ENCODE results near the gene CKS1B. TPM values are rescaled to one million over a fixed set of nuclear protein-coding genes. Genes with fewer than 3 reads are reported as not detected.

The CKS1B gene
- total and polyA plus RNA-seq, 8 donors = 4.7 to 73.3 (median 30.6) TPM

GRCh38 chr1:155023627-155024026 is 49.1 kb downstream of the CKS1B start:
- intact Hi-C loops (cut with DNase I; ENCODE audit: low total_unique reads) = no loop called here
- TF ChIP-seq CTCF (IDR thresholded peaks at IDR 0.05) (no peak), EP300 (IDR thresholded peaks at IDR 0.05) (no peak), POLR2AphosphoS5 (IDR thresholded peaks at IDR 0.05) (no peak), POLR2A (IDR thresholded peaks at IDR 0.05) (no peak)
- peaks cover 0 to 15% (median 5%) of the 10 kb centered on the region in 4 donors for H3K4me1 ChIP-seq
- DNase-seq = no peak
- H3K27ac ChIP-seq = no peak overlapping the region
- H3K9me3 ChIP-seq = no peaks in the 10 kb centered on the region
- peaks cover 0 to 5% (median 0%) of the 10 kb centered on the region in 4 donors for H3K36me3 ChIP-seq
- no peak overlapping the region for H3K4me3 ChIP-seq
- H3K27me3 ChIP-seq = no peaks in the 10 kb centered on the region
- 74 to 87% (median 77%) methylated on average over 5 of the region's 5 CpGs for WGBS, 5 donors

- H3K36me3 ChIP-seq = no peaks in the 10 kb centered on the region
- TF ChIP-seq POLR2A (IDR thresholded peaks at IDR 0.05) (no peak), EP300 (IDR thresholded peaks at IDR 0.05) (no peak), POLR2AphosphoS5 (IDR thresholded peaks at IDR 0.05) (no peak), CTCF (IDR thresholded peaks at IDR 0.05) (no peak)
- no peaks in the 10 kb centered on the region for H3K9me3 ChIP-seq
- WGBS, 5 donors = 90 to 94% (median 92%) methylated on average over 9 of the region's 9 CpGs
- H3K27me3 ChIP-seq = no peaks in the 10 kb centered on the region
- no peak for DNase-seq
- H3K4me1 ChIP-seq = peaks cover 0 to 9% (median 2%) of the 10 kb centered on the region in 4 donors
- no peak overlapping the region for H3K4me3 ChIP-seq
- intact Hi-C loops (cut with DNase I; ENCODE audit: low total_unique reads) = no loop called here
- no peak overlapping the region for H3K27ac ChIP-seq
These were observed 49.8 kb downstream of the CKS1B start for GRCh38 chr1:155024315-155024714.

GRCh38 chr1:155026154-155026553 is 51.7 kb downstream of the CKS1B start:
- intact Hi-C loops (cut with DNase I; ENCODE audit: low total_unique reads) = no loop called here
- no peak for TF ChIP-seq POLR2AphosphoS5 (IDR thresholded peaks at IDR 0.05)
- TF ChIP-seq EP300 (IDR thresholded peaks at IDR 0.05) = no peak
- no peak for TF ChIP-seq CTCF (IDR thresholded peaks at IDR 0.05)
- no peak for TF ChIP-seq POLR2A (IDR thresholded peaks at IDR 0.05)
- no peaks in the 10 kb centered on the region for H3K27me3 ChIP-seq
- H3K36me3 ChIP-seq = no peaks in the 10 kb centered on the region
- H3K4me3 ChIP-seq = no peak overlapping the region
- no peak overlapping the region for H3K27ac ChIP-seq
- H3K9me3 ChIP-seq = no peaks in the 10 kb centered on the region
- DNase-seq = no peak
- H3K4me1 ChIP-seq = peaks cover 0 to 8% (median 2%) of the 10 kb centered on the region in 4 donors
- WGBS, 5 donors = 57 to 66% (median 64%) methylated on average over 2 to 9 of the region's 9 CpGs

GRCh38 chr1:155026588-155026987 is 52.1 kb downstream of the CKS1B start:
- intact Hi-C loops (cut with DNase I; ENCODE audit: low total_unique reads) = no loop called here
- H3K4me3 ChIP-seq = no peak overlapping the region
- no peaks in the 10 kb centered on the region for H3K9me3 ChIP-seq
- no peak for DNase-seq
- H3K27me3 ChIP-seq = no peaks in the 10 kb centered on the region
- no peak for TF ChIP-seq CTCF (IDR thresholded peaks at IDR 0.05)
- WGBS, 5 donors = 87 to 91% (median 89%) methylated on average over 6 of the region's 6 CpGs
- no peak overlapping the region for H3K27ac ChIP-seq
- H3K36me3 ChIP-seq = no peaks in the 10 kb centered on the region
- peaks cover 0 to 8% (median 2%) of the 10 kb centered on the region in 4 donors for H3K4me1 ChIP-seq

Small RNA genes within 50 kb of the gene (small RNA-seq; reads per million reads assigned to genes)
- gene MIR4258 = 0 reads per million in 4 donors
- 0 reads per million in 4 donors for gene RF00017

Other genes with a start within 250 kb of the CKS1B start
- gene KCNN3, start 104.4 kb upstream of the CKS1B start, total RNA-seq = 10 to 100 TPM in 1 of 5 donors, 1 to 10 TPM in 4; 1.2 to 10.7 (median 3.5) TPM
- under 1 TPM; 0.19 to 0.31 (median 0.25) TPM for gene KCNN3, start 104.4 kb upstream of the CKS1B start, polyA plus RNA-seq
- gene PMVK, start 38.0 kb upstream of the CKS1B start, total RNA-seq = 10 to 100 TPM; 10.1 to 47.3 (median 36.8) TPM
- 10 to 100 TPM; 37.4 to 57.1 (median 45.2) TPM for gene PMVK, start 38.0 kb upstream of the CKS1B start, polyA plus RNA-seq
- 100 to 1,000 TPM in 1 of 5 donors, 10 to 100 TPM in 4; 66.5 to 123 (median 81.1) TPM for gene PBXIP1, start 18.6 kb upstream of the CKS1B start, total RNA-seq
- gene PBXIP1, start 18.6 kb upstream of the CKS1B start, polyA plus RNA-seq = 10 to 100 TPM; 19.7 to 59.0 (median 33.4) TPM
- 10 to 100 TPM in 4 of 5 donors, 1 to 10 TPM in 1; 8.1 to 75.3 (median 36.2) TPM for gene PYGO2, start 12.9 kb upstream of the CKS1B start, total RNA-seq
- 10 to 100 TPM; 12.2 to 19.8 (median 16.1) TPM for gene PYGO2, start 12.9 kb upstream of the CKS1B start, polyA plus RNA-seq
- 10 to 100 TPM; 23.2 to 81.1 (median 59.6) TPM for gene SHC1, start 3.9 kb upstream of the CKS1B start, total RNA-seq
- gene SHC1, start 3.9 kb upstream of the CKS1B start, polyA plus RNA-seq = 10 to 100 TPM; 43.7 to 58.8 (median 56.1) TPM
- gene FLAD1, start 8.7 kb downstream of the CKS1B start, total RNA-seq = 10 to 100 TPM; 14.1 to 76.5 (median 54.8) TPM
- 10 to 100 TPM; 31.4 to 43.8 (median 40.4) TPM for gene FLAD1, start 8.7 kb downstream of the CKS1B start, polyA plus RNA-seq
- gene LENEP, start 18.9 kb downstream of the CKS1B start, total RNA-seq = 10 to 100 TPM in 1 of 5 donors, 1 to 10 TPM in 1, not detected in 3; 1.1 to 11.6 TPM
- not detected for gene LENEP, start 18.9 kb downstream of the CKS1B start, polyA plus RNA-seq
- 100 to 1,000 TPM in 1 of 5 donors, 10 to 100 TPM in 4; 32.3 to 134 (median 53.9) TPM for gene ZBTB7B, start 28.1 kb downstream of the CKS1B start, total RNA-seq
- gene ZBTB7B, start 28.1 kb downstream of the CKS1B start, polyA plus RNA-seq = 10 to 100 TPM; 29.6 to 39.5 (median 35.6) TPM
- gene DCST2, start 59.1 kb downstream of the CKS1B start, total RNA-seq = 100 to 1,000 TPM in 1 of 5 donors, not detected in 4; 158 TPM
- 1 to 10 TPM; 1.6 to 6.6 (median 6.1) TPM for gene DCST2, start 59.1 kb downstream of the CKS1B start, polyA plus RNA-seq
- under 1 TPM in 2 of 5 donors, not detected in 3; 0.18 to 0.89 TPM for gene DCST1, start 59.1 kb downstream of the CKS1B start, total RNA-seq
- gene DCST1, start 59.1 kb downstream of the CKS1B start, polyA plus RNA-seq = under 1 TPM in 1 of 3 donors, not detected in 2; 0.13 TPM
- gene ADAM15, start 76.6 kb downstream of the CKS1B start, total RNA-seq = 100 to 1,000 TPM in 4 of 5 donors, 10 to 100 TPM in 1; 56.2 to 335 (median 126) TPM
- 100 to 1,000 TPM; 149 to 267 (median 159) TPM for gene ADAM15, start 76.6 kb downstream of the CKS1B start, polyA plus RNA-seq
- 1 to 10 TPM in 3 of 5 donors, not detected in 2; 3.5 to 9.9 (median 5.8) TPM for gene EFNA4, start 89.1 kb downstream of the CKS1B start, total RNA-seq
- gene EFNA4, start 89.1 kb downstream of the CKS1B start, polyA plus RNA-seq = 10 to 100 TPM in 1 of 3 donors, 1 to 10 TPM in 2; 4.3 to 13.2 (median 6.7) TPM
- gene EFNA3, start 104.2 kb downstream of the CKS1B start, total RNA-seq = not detected
- gene EFNA3, start 104.2 kb downstream of the CKS1B start, polyA plus RNA-seq = 1 to 10 TPM in 2 of 3 donors, under 1 TPM in 1; 0.76 to 4.9 (median 1.5) TPM
- 10 to 100 TPM; 12.2 to 75.3 (median 36.0) TPM for gene EFNA1, start 153.2 kb downstream of the CKS1B start, total RNA-seq
- gene EFNA1, start 153.2 kb downstream of the CKS1B start, polyA plus RNA-seq = 10 to 100 TPM; 31.3 to 65.8 (median 47.7) TPM
- 100 to 1,000 TPM in 1 of 5 donors, 10 to 100 TPM in 3, 1 to 10 TPM in 1; 4.5 to 114 (median 22.5) TPM for gene SLC50A1, start 161.2 kb downstream of the CKS1B start, total RNA-seq
- 10 to 100 TPM; 39.7 to 48.3 (median 40.2) TPM for gene SLC50A1, start 161.2 kb downstream of the CKS1B start, polyA plus RNA-seq
- 10 to 100 TPM in 4 of 5 donors, not detected in 1; 13.3 to 51.3 (median 38.3) TPM for gene DPM3, start 165.8 kb downstream of the CKS1B start, total RNA-seq
- 100 to 1,000 TPM; 192 to 301 (median 220) TPM for gene DPM3, start 165.8 kb downstream of the CKS1B start, polyA plus RNA-seq
- 100 to 1,000 TPM in 3 of 5 donors, 10 to 100 TPM in 2; 60.8 to 238 (median 133) TPM for gene KRTCAP2, start 198.6 kb downstream of the CKS1B start, total RNA-seq
- 100 to 1,000 TPM; 183 to 399 (median 242) TPM for gene KRTCAP2, start 198.6 kb downstream of the CKS1B start, polyA plus RNA-seq
- 10 to 100 TPM in 1 of 5 donors, 1 to 10 TPM in 1, under 1 TPM in 1, not detected in 2; 0.73 to 16.9 (median 5.4) TPM for gene TRIM46, start 199.2 kb downstream of the CKS1B start, total RNA-seq
- gene TRIM46, start 199.2 kb downstream of the CKS1B start, polyA plus RNA-seq = under 1 TPM; 0.58 to 0.68 (median 0.61) TPM
- gene THBS3, start 233.2 kb downstream of the CKS1B start, total RNA-seq = 10 to 100 TPM; 11.0 to 65.9 (median 25.4) TPM
- gene THBS3, start 233.2 kb downstream of the CKS1B start, polyA plus RNA-seq = 10 to 100 TPM; 11.0 to 27.9 (median 17.8) TPM
- gene MTX1, start 234.0 kb downstream of the CKS1B start, total RNA-seq = 10 to 100 TPM in 4 of 5 donors, 1 to 10 TPM in 1; 1.2 to 54.9 (median 25.2) TPM
- 10 to 100 TPM; 48.3 to 71.1 (median 58.2) TPM for gene MTX1, start 234.0 kb downstream of the CKS1B start, polyA plus RNA-seq